ENCODE results near the gene LYG1. TPM values are rescaled to one million over a fixed set of nuclear protein-coding genes. Genes with fewer than 3 reads are reported as not detected.

Gene LYG1
- total and polyA plus RNA-seq, 9 of the 15 experiments (the other 6 are each of a cell fraction or from before 2014, with no cell fraction given): 0.64 to 2.6 (median 1.2) TPM

DNA sequence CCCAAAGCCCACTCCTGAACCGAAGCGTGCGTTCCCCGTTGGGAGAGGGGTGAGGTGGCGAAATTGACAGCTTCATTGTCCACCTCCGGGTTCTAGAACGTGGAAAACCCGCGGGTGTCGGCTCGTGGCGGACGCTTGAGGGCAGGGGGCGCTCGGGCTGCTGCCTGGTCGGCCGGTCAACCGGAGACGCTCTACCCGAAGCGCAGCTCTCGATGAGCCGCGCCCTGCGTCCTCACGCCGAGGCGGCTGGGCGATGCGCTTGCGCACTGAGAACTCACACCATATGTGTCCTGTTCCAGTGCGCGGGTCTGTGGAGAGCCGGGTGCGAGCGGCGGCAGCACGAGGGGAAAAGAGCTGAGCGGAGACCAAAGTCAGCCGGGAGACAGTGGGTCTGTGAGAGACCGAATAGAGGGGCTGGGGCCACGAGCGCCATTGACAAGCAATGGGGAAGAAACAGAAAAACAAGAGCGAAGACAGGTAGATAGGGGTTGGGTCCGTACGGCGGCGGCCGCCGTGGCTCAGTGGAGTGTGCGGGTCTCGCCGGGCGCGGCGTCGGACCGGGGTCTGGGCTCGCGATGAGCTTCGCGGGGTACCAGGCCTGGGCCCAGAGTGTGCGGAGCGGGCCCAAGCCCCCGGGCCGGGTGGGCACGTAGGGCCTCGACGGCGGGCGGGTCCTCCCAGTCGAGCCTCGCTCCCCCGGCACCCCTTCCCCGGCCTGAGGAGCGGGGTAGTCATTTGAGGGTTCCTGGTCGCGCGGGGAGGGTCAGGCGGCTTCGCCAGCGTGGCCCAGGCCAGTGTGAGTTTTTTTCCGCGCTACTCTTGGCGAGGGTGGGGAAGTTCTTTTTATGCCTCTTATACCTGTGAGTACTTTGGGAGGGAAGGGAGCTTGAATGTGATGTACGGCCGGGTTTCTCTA, 36.4 kb upstream of the LYG1 start, which contains the start of gene EIF5B (continued):
- TF ChIP-seq ZNF217 (CRISPR knock-in tag; IDR thresholded peaks at IDR 0.05) (no peak), HNRNPK (IDR thresholded peaks at IDR 0.05; ENCODE audit: low read depth, low read length, poor library complexity, severe bottlenecking) (no peak), TFAM (CRISPR knock-in tag; conservative IDR thresholded peaks at IDR 0.05) (no peak), ARID2 (IDR thresholded peaks at IDR 0.05) (no peak), MBD2 (IDR thresholded peaks at IDR 0.05; ENCODE audit: borderline replicate concordance, low read depth) (peak; percentile 47; the same call in 1 of the 2 replicates), ZSCAN29 (IDR thresholded peaks at IDR 0.05) (no peak), NCOA1 (IDR thresholded peaks at IDR 0.05; ENCODE audit: low read depth) (no peak), ZNF436 (CRISPR knock-in tag; IDR thresholded peaks at IDR 0.05) (no peak), ZNF354B (CRISPR knock-in tag; IDR thresholded peaks at IDR 0.05) (no peak), ZFP1 (CRISPR knock-in tag; IDR thresholded peaks at IDR 0.05) (no peak), MED1 (CRISPR knock-in tag; IDR thresholded peaks at IDR 0.05; ENCODE audit: borderline replicate concordance) (no peak), LARP7 (IDR thresholded peaks at IDR 0.05) (peak; percentile 37; the same call in 1 of the 2 replicates), ZNF24 (IDR thresholded peaks at IDR 0.05) (no peak), HLTF (IDR thresholded peaks at IDR 0.05) (no peak), DPF2 (IDR thresholded peaks at IDR 0.05) (no peak), EP300 (IDR thresholded peaks at IDR 0.05; ENCODE audit: low read length) (peak; percentile 52; the same call in 1 of the 2 replicates), U2AF1 (optimal IDR thresholded peaks at IDR 0.05; ENCODE audit: low read depth, low read length) (peak; percentile 8), TCFL5 (CRISPR knock-in tag; conservative IDR thresholded peaks at IDR 0.05) (no peak), NELFE (IDR thresholded peaks at IDR 0.05; ENCODE audit: insufficient read depth, insufficient read length) (no peak), JUND (IDR thresholded peaks at IDR 0.05; ENCODE audit: borderline replicate concordance, low read depth, low read length) (peak; percentile 69), JUND (tag; IDR thresholded peaks at IDR 0.05; ENCODE audit: borderline replicate concordance, low read depth, low read length) (no peak; the same call in 2 of the 3 replicates), NBN (IDR thresholded peaks at IDR 0.05; ENCODE audit: low read depth) (no peak), ZNF274 (IDR thresholded peaks at IDR 0.05; ENCODE audit: borderline replicate concordance, low read depth, low read length) (no peak), ILK (tag; IDR thresholded peaks at IDR 0.05; ENCODE audit: borderline replicate concordance, low read depth) (no peak), HDAC8 (tag; IDR thresholded peaks at IDR 0.05) (no peak), MITF (IDR thresholded peaks at IDR 0.05) (no peak), PTBP1 (IDR thresholded peaks at IDR 0.05; ENCODE audit: low read depth, low read length) (no peak), BRCA1 (IDR thresholded peaks at IDR 0.05) (no peak), BRCA1 (CRISPR knock-in tag; IDR thresholded peaks at IDR 0.05) (no peak)
- TF ChIP-seq, protein P1, sequence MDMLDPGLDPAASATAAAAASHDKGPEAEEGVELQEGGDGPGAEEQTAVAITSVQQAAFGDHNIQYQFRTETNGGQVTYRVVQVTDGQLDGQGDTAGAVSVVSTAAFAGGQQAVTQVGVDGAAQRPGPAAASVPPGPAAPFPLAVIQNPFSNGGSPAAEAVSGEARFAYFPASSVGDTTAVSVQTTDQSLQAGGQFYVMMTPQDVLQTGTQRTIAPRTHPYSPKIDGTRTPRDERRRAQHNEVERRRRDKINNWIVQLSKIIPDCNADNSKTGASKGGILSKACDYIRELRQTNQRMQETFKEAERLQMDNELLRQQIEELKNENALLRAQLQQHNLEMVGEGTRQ (CRISPR knock-in tag; IDR thresholded peaks at IDR 0.05): no peak
